HepG2 (cell line): Measurements from ENCODE around the gene FLT3LG. TPM values are rescaled to one million over a fixed set of nuclear protein-coding genes. Genes with fewer than 3 reads are reported as not detected.

Source experiments
- HCFC1 ChIP-seq: fragments of 150-350 bp; IDR thresholded peaks from 2 replicates; pipeline ENCODE4 v1.6.1; 2014; ENCODE audit warnings: low read depth, low read length
- HNRNPK ChIP-seq: fragments of 200-400 bp; formaldehyde crosslinking; IDR thresholded peaks from 2 replicates; pipeline ENCODE4 v1.6.1; 2018; ENCODE audit warnings: low read length, low read depth, moderate library complexity, mild to moderate bottlenecking; ENCODE audit not compliant: poor library complexity, severe bottlenecking
- HOXA9 ChIP-seq: sonication (generic); formaldehyde crosslinking; IDR thresholded peaks from 2 replicates; pipeline ENCODE4 v1.8.1; 2022; ENCODE audit warnings: missing genetic modification reagents, mild to moderate bottlenecking, moderate library complexity, borderline replicate concordance
- KDM5A ChIP-seq: fragments of 200-600 bp; sonication (generic); IDR thresholded peaks from 2 replicates; pipeline ENCODE4 v1.7.0; 2018; ENCODE audit warnings: antibody characterized with exemption, mild to moderate bottlenecking, low read length, borderline replicate concordance
- KLF16 ChIP-seq, 2 experiments: sonication (generic) in 1 of 2; formaldehyde crosslinking in 1 of 2; IDR thresholded peaks; 2 replicates each; pipeline versions ENCODE4 v1.6.1 to v1.8.0; 2016 to 2023; ENCODE audit warnings: missing genetic modification reagents in 2 of 2, missing compliant biosample characterization in 1 of 2
- MEIS2 ChIP-seq: sonication (generic); formaldehyde crosslinking; IDR thresholded peaks from 2 replicates; pipeline ENCODE4 v1.9.0; 2021; ENCODE audit warnings: mild to moderate bottlenecking, missing genetic modification reagents
- MIER2 ChIP-seq: IDR thresholded peaks from 2 replicates; pipeline ENCODE4 v1.6.1; 2016; ENCODE audit warnings: missing biosample characterization, missing genetic modification reagents
- MXI1 ChIP-seq: IDR thresholded peaks from 3 replicates; pipeline ENCODE4 v1.6.1; 2012; ENCODE audit warnings: low read depth, low read length, inconsistent platforms, borderline replicate concordance
- NR1H2 ChIP-seq: sonication (generic); formaldehyde crosslinking; IDR thresholded peaks from 2 replicates; pipeline ENCODE4 v1.8.1; 2022; ENCODE audit warnings: low read depth, missing genetic modification reagents, borderline replicate concordance
- PHF21A ChIP-seq: sonication (generic); formaldehyde crosslinking; IDR thresholded peaks from 2 replicates; pipeline ENCODE4 v1.5.0; 2020; ENCODE audit warnings: mild to moderate bottlenecking, missing genetic modification reagents
- RBAK ChIP-seq: sonication (generic); formaldehyde crosslinking; IDR thresholded peaks from 2 replicates; pipeline ENCODE4 v1.5.1; 2020; ENCODE audit warnings: mild to moderate bottlenecking, missing genetic modification reagents
- SCMH1 ChIP-seq: sonication (generic); formaldehyde crosslinking; IDR thresholded peaks from 2 replicates; pipeline ENCODE4 v1.9.0; 2021; ENCODE audit warnings: missing genetic modification reagents, mild to moderate bottlenecking, borderline replicate concordance
- ZFP36L1 ChIP-seq: sonication (generic); formaldehyde crosslinking; IDR thresholded peaks from 2 replicates; pipeline ENCODE4 v1.8.0; 2022; ENCODE audit warnings: mild to moderate bottlenecking, missing genetic modification reagents, moderate library complexity
- ZMAT3 ChIP-seq: sonication (generic); formaldehyde crosslinking; conservative IDR thresholded peaks from 2 replicates; pipeline ENCODE4 v1.7.0; 2021; ENCODE audit warnings: missing genetic modification reagents
- ZNF382 ChIP-seq: sonication (generic); formaldehyde crosslinking; IDR thresholded peaks from 2 replicates; pipeline ENCODE4 v1.5.0; 2020; ENCODE audit warnings: missing genetic modification reagents, mild to moderate bottlenecking, borderline replicate concordance
- ZNF709 ChIP-seq: sonication (generic); formaldehyde crosslinking; IDR thresholded peaks from 2 replicates; pipeline ENCODE4 v1.5.0; 2020; ENCODE audit warnings: mild to moderate bottlenecking, missing genetic modification reagents
- ZNF772 ChIP-seq: sonication (generic); formaldehyde crosslinking; IDR thresholded peaks from 2 replicates; pipeline ENCODE4 v1.5.0; 2020; ENCODE audit warnings: mild to moderate bottlenecking, missing genetic modification reagents
- ZNF775 ChIP-seq: sonication (generic); formaldehyde crosslinking; IDR thresholded peaks from 2 replicates; pipeline ENCODE4 v1.4.0; 2020; ENCODE audit warnings: missing genetic modification reagents, mild to moderate bottlenecking, moderate library complexity, borderline replicate concordance
- polyA plus RNA-seq, 8 experiments: library from polyadenylated mRNA; depleted of rRNA in 3 of 8; stranded (reverse) in 7 of 8; unstranded in 1 of 8; fragments of >200 nt; fragmentation: Illumina TruSeq in 4 of 8; extraction: Trizol in 4 of 8; gene quantifications; 2 replicates each; pipeline versions ENCODE4 v1.2.1 to v1.2.3, GENCODE V29; 2011 to 2016; ENCODE audit warnings: low read depth in 4 of 8, missing spikeins in 1 of 8, mixed read lengths in 1 of 8; ENCODE audit not compliant: insufficient read depth in 1 of 8
- total RNA-seq, 5 experiments: library from RNA; depleted of rRNA; stranded (reverse); fragments of >200 nt; fragmentation: Illumina TruSeq; extraction: Trizol; gene quantifications; 2 replicates each; pipeline ENCODE4 v1.2.3, GENCODE V29; 2016; ENCODE audit warnings: low read depth in 1 of 5
- TF ChIP-seq, protein P1 (sequence below): sonication (generic); formaldehyde crosslinking; IDR thresholded peaks from 2 replicates; pipeline ENCODE4 v1.4.0; 2020; ENCODE audit warnings: mild to moderate bottlenecking, missing genetic modification reagents
- TF ChIP-seq, protein P2 (sequence below): sonication (generic); formaldehyde crosslinking; IDR thresholded peaks from 2 replicates; pipeline ENCODE4 v1.4.0; 2020; ENCODE audit warnings: missing genetic modification reagents, borderline replicate concordance
- TF ChIP-seq, protein P3 (sequence below): sonication (generic); formaldehyde crosslinking; conservative IDR thresholded peaks from 2 replicates; pipeline ENCODE4 v1.4.0; 2020; ENCODE audit warnings: mild to moderate bottlenecking, missing genetic modification reagents, moderate library complexity
- TF ChIP-seq, protein P4 (sequence below): sonication (generic); formaldehyde crosslinking; IDR thresholded peaks from 2 replicates; pipeline ENCODE4 v1.4.0; 2020; ENCODE audit warnings: missing genetic modification reagents

Gene FLT3LG
- total and polyA plus RNA-seq, 2 of the 13 experiments (the other 11 are each of a cell fraction or from before 2014, with no cell fraction given) = 1.5 to 2.6 TPM

DNA sequence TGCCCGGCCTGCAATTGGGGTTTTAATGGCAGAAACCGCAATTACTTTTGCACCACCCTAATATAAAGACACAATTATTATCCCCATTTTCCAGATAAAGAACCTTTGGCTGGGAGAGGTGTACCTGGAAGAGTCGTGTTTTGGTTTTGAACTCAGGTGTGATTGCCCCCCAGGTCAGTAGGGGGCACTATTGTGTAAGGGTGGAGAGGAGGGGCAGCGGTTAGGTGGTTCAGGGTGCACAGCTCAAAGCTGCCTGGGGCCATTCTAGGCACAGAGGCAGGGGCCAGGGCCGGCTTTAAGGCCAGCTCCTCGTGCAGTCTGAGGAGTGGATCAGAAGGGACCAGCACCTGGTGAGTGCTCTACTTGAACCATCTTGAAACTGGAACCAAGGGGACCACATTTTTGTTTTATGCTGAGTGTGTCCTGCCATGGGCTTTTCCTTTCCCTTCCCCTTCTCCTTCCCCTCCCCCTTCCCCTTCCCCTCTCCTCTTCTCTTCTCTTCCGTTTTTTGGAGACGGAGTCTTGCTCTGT, 32.6 kb downstream of the FLT3LG start (continued):
- TF ChIP-seq, protein P1, sequence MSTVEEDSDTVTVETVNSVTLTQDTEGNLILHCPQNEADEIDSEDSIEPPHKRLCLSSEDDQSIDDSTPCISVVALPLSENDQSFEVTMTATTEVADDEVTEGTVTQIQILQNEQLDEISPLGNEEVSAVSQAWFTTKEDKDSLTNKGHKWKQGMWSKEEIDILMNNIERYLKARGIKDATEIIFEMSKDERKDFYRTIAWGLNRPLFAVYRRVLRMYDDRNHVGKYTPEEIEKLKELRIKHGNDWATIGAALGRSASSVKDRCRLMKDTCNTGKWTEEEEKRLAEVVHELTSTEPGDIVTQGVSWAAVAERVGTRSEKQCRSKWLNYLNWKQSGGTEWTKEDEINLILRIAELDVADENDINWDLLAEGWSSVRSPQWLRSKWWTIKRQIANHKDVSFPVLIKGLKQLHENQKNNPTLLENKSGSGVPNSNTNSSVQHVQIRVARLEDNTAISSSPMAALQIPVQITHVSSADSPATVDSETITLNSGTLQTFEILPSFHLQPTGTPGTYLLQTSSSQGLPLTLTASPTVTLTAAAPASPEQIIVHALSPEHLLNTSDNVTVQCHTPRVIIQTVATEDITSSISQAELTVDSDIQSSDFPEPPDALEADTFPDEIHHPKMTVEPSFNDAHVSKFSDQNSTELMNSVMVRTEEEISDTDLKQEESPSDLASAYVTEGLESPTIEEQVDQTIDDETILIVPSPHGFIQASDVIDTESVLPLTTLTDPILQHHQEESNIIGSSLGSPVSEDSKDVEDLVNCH (CRISPR knock-in tag) = no peak
- TF ChIP-seq ZNF709 (CRISPR knock-in tag) = no peak
- TF ChIP-seq ZMAT3 (CRISPR knock-in tag) = no peak
- TF ChIP-seq ZFP36L1 (CRISPR knock-in tag) = no peak
- no peak for TF ChIP-seq ZNF772
- no peak for TF ChIP-seq HOXA9 (CRISPR knock-in tag)
- TF ChIP-seq, protein P2, sequence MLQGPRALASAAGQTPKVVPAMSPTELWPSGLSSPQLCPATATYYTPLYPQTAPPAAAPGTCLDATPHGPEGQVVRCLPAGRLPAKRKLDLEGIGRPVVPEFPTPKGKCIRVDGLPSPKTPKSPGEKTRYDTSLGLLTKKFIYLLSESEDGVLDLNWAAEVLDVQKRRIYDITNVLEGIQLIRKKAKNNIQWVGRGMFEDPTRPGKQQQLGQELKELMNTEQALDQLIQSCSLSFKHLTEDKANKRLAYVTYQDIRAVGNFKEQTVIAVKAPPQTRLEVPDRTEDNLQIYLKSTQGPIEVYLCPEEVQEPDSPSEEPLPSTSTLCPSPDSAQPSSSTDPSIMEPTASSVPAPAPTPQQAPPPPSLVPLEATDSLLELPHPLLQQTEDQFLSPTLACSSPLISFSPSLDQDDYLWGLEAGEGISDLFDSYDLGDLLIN = no peak
- TF ChIP-seq ZNF382 (CRISPR knock-in tag) = no peak
- TF ChIP-seq NR1H2 (CRISPR knock-in tag) = no peak
- no peak for TF ChIP-seq MIER2 (CRISPR knock-in tag)
- TF ChIP-seq RBAK (CRISPR knock-in tag) = no peak
- TF ChIP-seq ZNF775 (CRISPR knock-in tag) = no peak
- TF ChIP-seq, protein P3, sequence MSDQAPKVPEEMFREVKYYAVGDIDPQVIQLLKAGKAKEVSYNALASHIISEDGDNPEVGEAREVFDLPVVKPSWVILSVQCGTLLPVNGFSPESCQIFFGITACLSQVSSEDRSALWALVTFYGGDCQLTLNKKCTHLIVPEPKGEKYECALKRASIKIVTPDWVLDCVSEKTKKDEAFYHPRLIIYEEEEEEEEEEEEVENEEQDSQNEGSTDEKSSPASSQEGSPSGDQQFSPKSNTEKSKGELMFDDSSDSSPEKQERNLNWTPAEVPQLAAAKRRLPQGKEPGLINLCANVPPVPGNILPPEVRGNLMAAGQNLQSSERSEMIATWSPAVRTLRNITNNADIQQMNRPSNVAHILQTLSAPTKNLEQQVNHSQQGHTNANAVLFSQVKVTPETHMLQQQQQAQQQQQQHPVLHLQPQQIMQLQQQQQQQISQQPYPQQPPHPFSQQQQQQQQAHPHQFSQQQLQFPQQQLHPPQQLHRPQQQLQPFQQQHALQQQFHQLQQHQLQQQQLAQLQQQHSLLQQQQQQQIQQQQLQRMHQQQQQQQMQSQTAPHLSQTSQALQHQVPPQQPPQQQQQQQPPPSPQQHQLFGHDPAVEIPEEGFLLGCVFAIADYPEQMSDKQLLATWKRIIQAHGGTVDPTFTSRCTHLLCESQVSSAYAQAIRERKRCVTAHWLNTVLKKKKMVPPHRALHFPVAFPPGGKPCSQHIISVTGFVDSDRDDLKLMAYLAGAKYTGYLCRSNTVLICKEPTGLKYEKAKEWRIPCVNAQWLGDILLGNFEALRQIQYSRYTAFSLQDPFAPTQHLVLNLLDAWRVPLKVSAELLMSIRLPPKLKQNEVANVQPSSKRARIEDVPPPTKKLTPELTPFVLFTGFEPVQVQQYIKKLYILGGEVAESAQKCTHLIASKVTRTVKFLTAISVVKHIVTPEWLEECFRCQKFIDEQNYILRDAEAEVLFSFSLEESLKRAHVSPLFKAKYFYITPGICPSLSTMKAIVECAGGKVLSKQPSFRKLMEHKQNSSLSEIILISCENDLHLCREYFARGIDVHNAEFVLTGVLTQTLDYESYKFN (CRISPR knock-in tag) = no peak
- no peak for TF ChIP-seq MEIS2
- TF ChIP-seq KLF16 (CRISPR knock-in tag; IDR thresholded peaks at IDR 0.05) = no peak
- no peak for TF ChIP-seq MXI1
- TF ChIP-seq, protein P4, sequence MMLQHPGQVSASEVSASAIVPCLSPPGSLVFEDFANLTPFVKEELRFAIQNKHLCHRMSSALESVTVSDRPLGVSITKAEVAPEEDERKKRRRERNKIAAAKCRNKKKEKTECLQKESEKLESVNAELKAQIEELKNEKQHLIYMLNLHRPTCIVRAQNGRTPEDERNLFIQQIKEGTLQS (CRISPR knock-in tag) = no peak
- TF ChIP-seq KDM5A = no peak
- TF ChIP-seq PHF21A (CRISPR knock-in tag) = no peak
- no peak for TF ChIP-seq SCMH1 (CRISPR knock-in tag)
- no peak for TF ChIP-seq HCFC1
- peak; percentile 86 for TF ChIP-seq HNRNPK
